ACHN (cell line): Measurements from ENCODE around the gene GFER.
"Not testable (repeated sequence)": the region's sequence is repeated elsewhere in the genome, so short reads cannot be mapped to it uniquely, and the experiment has no call there.

Source experiments
- DNase-seq: peaks from one replicate; pipeline ENCODE4 v3.0.0-alpha.2; 2015
- in situ Hi-C: cut with HindIII; loops from 2 replicates; pipeline ENCODE4 v1.10.0; 2017; ENCODE audit warnings: low sequenced_read_pairs, low pct_ligation_motif_present, low pct_unique_long_range_greater_than_20kb

The GFER gene

GRCh38 chr16:1983544-1984346 is at the start of gene GFER:
TSS of gene GFER (plus strand) at chr16:1984193. CDS start at chr16:1984219, 26 bp downstream.
- in situ Hi-C loops = no loop called here
- DNase-seq = peak; percentile 97

- DNase-seq = no peak
- in situ Hi-C loops = no loop called here
Observed at GRCh38 chr16:1936945-1937479, 47.0 kb upstream of the GFER start.

GRCh38 chr16:1938316-1938715 is 45.7 kb upstream of the GFER start:
- DNase-seq = no peak
- in situ Hi-C loops = no loop called here

- in situ Hi-C loops = no loop called here
- DNase-seq = no peak
Observed at GRCh38 chr16:1938910-1939309, 45.1 kb upstream of the GFER start.

- in situ Hi-C loops = not testable (repeated sequence)
Observed at GRCh38 chr16:1939833-1940232, 44.2 kb upstream of the GFER start.

GRCh38 chr16:1940273-1941161 is 43.5 kb upstream of the GFER start:
- DNase-seq = no peak
- in situ Hi-C loops = no loop called here

More at GRCh38 chr16:1939833-1940232, 44.2 kb upstream of the GFER start:
- not testable (repeated sequence) for DNase-seq

- DNase-seq = no peak
Observed at GRCh38 chr16:1941162-1942046, 42.6 kb upstream of the GFER start.

GRCh38 chr16:1942047-1942809 is 41.8 kb upstream of the GFER start:
- DNase-seq = no peak
- in situ Hi-C loops = no loop called here

More at GRCh38 chr16:1941162-1942046, 42.6 kb upstream of the GFER start:
- in situ Hi-C loops = no loop called here

GRCh38 chr16:1942810-1943726 is 40.9 kb upstream of the GFER start, which contains the start of gene MSRB1:
TSS of gene MSRB1 (minus strand) at chr16:1943199. CDS start at chr16:1943156, 43 bp downstream.
- in situ Hi-C loops = no loop called here
- DNase-seq = peak; percentile 100

GRCh38 chr16:1944612-1945199 is 39.3 kb upstream of the GFER start:
- DNase-seq = no peak
- in situ Hi-C loops = no loop called here

- DNase-seq = no peak
- in situ Hi-C loops = no loop called here
Observed at GRCh38 chr16:1945559-1946391, 38.2 kb upstream of the GFER start.

GRCh38 chr16:1946495-1947368 is 37.3 kb upstream of the GFER start:
- in situ Hi-C loops = no loop called here

GRCh38 chr16:1947369-1947670 is 36.7 kb upstream of the GFER start:
- DNase-seq = no peak
- in situ Hi-C loops = no loop called here

More at GRCh38 chr16:1946495-1947368, 37.3 kb upstream of the GFER start:
- no peak for DNase-seq

- in situ Hi-C loops = no loop called here
- DNase-seq = no peak
Observed at GRCh38 chr16:1949507-1949906, 34.5 kb upstream of the GFER start.

GRCh38 chr16:1950047-1950446 is 33.9 kb upstream of the GFER start:
- no peak for DNase-seq
- in situ Hi-C loops = no loop called here
